Left ventricle myocardium superior (tissue), 1 donor: ENCODE measurements around the gene DNAH11. TPM values are rescaled to one million over a fixed set of nuclear protein-coding genes. Genes with fewer than 3 reads are reported as not detected.
A peak's percentile ranks its signal among the peaks of the same experiment; 100 is the strongest.
"Not testable (repeated sequence)": the region's sequence is repeated elsewhere in the genome, so short reads cannot be mapped to it uniquely, and the experiment has no call there.

ENCODE experiments used
- ATAC-seq: fragments of 200-7000 bp; cut with Tn5 transposase; one replicate; pipeline ENCODE4 v1.9.1; 2020; ENCODE audit warnings: mild to moderate bottlenecking, moderate library complexity
- DNase-seq: peaks from one replicate; pipeline ENCODE4 v3.0.0-alpha.2; 2020
- intact Hi-C: fragments of 100-400 bp; cut with micrococcal nuclease; formaldehyde crosslinking; loops from one replicate; pipeline ENCODE4 v1.11.0; 2022
- total RNA-seq: library from RNA; stranded (reverse); fragmentation: NEBNext Ultra II Directional; extraction: Animal tissue kit (Norgen Biotek cat#: 25700); gene quantifications from one replicate; pipeline ENCODE4 v1.2.1, GENCODE V29; 2021
- donor health status: DM: no; HTN: yes; CAD: no; lungs with severe emphysema.

Gene DNAH11
- total RNA-seq, 1 donor from 2014 or later, result 0.12 TPM

DNA sequence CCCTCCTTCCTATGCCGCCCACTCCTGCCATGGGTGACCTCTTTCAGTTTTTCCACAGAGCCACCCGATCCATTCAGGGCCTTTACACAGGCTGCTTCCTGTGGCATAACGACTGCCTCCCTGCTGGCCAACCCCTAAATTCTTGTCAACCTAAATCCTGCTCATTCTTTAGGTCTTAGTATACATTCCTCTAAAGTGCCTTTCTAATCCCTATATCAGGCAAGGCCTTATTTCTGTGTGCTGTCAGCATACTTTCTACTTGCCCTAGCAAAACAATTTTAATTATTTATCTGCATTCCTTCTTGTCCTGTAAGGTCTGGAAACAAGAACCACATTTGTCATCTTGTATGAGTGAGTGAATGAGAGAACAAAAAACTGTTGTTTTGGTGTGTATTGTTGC, 132.4 kb downstream of the DNAH11 start:
- ATAC-seq, result no peak
- intact Hi-C loops, result no loop called here
- DNase-seq, result no peak

DNA sequence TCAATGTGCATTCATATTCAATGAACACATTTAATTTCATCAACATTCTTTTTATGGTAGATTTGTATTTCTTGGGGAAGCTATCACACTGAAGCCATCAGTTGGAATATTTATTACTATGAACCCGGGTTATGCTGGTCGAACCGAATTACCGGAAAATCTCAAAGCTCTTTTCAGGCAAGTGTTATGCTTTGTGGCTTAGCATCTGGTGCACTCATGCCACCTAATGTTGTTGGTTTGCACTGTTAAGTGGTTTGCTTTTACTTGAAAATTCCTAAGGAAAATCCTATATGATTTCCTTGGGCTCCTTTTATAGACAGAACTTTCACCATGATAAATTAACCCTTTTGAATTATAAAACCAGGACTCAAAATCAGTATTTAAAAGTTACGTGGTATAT, 147.9 kb downstream of the DNAH11 start:
- DNase-seq (no peak), ATAC-seq (no peak)
- intact Hi-C loops, result no loop called here

- intact Hi-C loops, ATAC-seq, DNase-seq: not testable (repeated sequence)
Measured at GRCh38 chr7:21691146-21691545, 148.3 kb downstream of the DNAH11 start.

GRCh38 chr7:21700587-21700986, 157.7 kb downstream of the DNAH11 start:
- ATAC-seq, DNase-seq, intact Hi-C loops: not testable (repeated sequence)

- DNase-seq (no peak), ATAC-seq (no peak)
- intact Hi-C loops, result no loop called here
Measured at GRCh38 chr7:21702303-21702702, 159.5 kb downstream of the DNAH11 start.

DNA sequence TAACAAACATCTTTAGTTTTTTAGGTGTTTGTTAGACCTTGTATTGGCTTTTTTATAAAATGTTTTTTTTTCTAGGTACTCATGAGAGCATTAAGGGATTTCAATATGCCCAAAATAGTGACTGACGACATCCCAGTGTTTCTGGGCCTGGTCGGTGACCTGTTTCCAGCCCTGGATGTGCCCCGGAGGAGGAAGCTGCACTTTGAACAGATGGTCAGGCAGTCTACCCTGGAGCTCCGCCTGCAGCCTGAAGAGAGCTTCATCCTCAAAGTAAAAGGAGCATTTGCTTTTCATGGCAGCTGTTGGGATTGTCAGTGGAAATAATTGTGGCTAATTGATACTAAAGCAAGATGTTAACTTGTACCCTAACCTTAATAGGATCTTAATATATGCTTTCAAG, 161.5 kb downstream of the DNAH11 start:
- no peak for DNase-seq
- ATAC-seq, result no peak
- intact Hi-C loops, result no loop called here

DNA sequence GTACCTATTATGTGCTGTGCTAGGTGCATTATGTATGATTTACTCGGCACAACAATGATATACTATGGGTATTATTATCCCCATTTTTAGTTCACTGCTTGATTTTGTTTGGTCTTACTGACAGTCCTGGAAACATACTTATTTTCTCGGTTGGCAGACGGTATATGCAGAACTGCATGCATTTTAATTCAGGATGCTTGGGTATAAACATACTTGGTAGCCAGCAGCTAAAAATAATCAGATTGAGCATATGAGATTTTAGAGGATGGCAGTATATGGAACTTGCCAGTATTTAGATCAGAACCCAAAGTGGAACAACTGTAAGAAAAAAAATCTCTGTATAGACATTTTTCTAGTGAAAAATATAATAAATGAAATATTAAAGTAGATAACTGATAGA, 163.3 kb downstream of the DNAH11 start:
- no peak for ATAC-seq
- no peak for DNase-seq
- intact Hi-C loops, result no loop called here

GRCh38 chr7:21707566-21707965, 164.7 kb downstream of the DNAH11 start:
- ATAC-seq (no peak), DNase-seq (no peak)
- intact Hi-C loops, result no loop called here

GRCh38 chr7:21708096-21708495, 165.3 kb downstream of the DNAH11 start:
- intact Hi-C loops, result no loop called here
- no peak for DNase-seq
- no peak for ATAC-seq

GRCh38 chr7:21717323-21717722, 174.5 kb downstream of the DNAH11 start:
- DNase-seq (no peak), ATAC-seq (no peak)
- intact Hi-C loops, result no loop called here

- ATAC-seq (no peak), DNase-seq (no peak)
- intact Hi-C loops, result no loop called here
Measured at GRCh38 chr7:21718391-21718790, 175.6 kb downstream of the DNAH11 start.

DNA sequence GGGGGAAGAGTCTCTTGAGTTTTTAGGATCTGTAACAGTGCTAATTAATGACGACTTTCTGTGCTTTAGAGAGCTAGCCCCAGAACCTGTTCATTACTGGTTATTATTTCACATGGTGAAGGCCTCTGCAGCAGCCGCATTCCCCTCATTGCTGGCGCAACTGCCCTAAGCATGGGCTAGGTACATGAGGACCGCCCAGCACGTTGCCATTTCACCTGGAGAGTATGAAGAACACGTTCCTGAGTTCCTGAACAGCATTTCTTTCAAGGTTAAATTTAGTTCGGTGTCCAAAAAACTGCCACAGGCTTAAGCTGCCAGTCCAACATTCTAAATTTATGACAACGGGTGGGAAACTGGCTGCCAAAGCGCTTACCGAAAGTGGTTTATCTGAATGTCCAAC, 177.0 kb downstream of the DNAH11 start:
- DNase-seq (peak; percentile 29), ATAC-seq (peak; percentile 19)
- intact Hi-C loops, result no loop called here

DNA sequence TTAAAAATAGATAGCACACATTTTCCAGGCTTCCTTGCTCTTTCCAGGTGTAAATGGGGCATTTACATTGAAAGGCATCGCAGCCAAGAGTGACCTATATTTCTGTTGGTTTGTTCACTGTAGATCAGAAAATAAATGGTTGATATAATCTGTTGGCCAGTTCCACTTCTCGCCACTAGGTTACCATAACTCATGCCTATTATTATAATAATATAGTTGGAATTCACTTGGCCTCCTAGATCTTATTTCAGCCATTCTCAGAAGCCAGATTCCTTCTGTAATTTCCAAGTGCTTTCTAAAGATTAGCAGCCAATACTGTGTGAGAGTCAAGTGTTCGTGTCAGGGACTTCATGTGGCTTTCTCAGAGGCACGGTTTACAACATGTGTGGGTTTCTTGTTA, 179.5 kb downstream of the DNAH11 start:
- intact Hi-C loops, result no loop called here
- no peak for DNase-seq

GRCh38 chr7:21724562-21724961, 181.7 kb downstream of the DNAH11 start:
- intact Hi-C loops, result no loop called here
- no peak for ATAC-seq
- DNase-seq, result no peak

More for the DNA sequence above, 179.5 kb downstream of the DNAH11 start:
- no peak for ATAC-seq

DNA sequence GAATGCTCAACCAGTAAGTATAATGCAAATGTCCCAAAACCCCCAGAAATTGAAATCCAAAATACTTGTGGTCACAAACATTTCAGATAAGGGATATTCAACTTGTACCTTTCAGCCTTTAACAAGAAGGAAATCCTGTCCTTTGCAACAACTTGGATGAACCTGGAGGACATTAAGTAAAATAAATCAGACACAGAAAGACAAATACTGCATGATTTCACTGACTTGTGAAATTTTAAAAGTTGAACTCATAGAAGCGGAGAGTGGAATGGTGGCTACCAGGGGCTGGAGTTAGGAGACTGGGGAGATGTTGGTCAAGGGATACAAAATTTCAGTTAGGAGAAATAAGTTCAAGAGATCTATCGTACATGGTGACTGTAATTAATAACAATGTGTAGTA, 187.6 kb downstream of the DNAH11 start:
- intact Hi-C loops, result no loop called here
- no peak for DNase-seq
- ATAC-seq, result no peak

- DNase-seq (no peak), ATAC-seq (no peak)
- intact Hi-C loops, result no loop called here
Measured at GRCh38 chr7:21731977-21732376, 189.1 kb downstream of the DNAH11 start.

DNA sequence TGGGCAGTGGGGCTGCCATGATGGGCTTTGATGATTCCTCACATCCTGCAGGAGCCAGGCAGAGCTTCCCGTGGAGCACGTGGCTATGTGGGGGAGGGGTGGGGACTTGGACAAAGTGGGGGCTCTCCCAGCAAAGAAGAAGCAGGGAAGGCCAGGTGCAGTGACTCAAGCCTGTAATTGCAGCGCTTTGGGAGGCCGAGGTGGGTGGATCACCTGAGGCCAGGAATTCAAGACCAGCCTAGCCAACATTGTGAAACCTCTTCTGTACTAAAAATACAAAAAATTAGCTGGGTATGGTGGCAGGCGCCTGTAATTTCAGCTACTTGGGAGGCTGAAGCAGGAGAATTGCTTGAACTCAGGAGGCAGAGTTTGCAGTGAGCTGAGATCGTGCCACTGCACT, 190.1 kb downstream of the DNAH11 start:
- intact Hi-C loops, DNase-seq, ATAC-seq: not testable (repeated sequence)

DNA sequence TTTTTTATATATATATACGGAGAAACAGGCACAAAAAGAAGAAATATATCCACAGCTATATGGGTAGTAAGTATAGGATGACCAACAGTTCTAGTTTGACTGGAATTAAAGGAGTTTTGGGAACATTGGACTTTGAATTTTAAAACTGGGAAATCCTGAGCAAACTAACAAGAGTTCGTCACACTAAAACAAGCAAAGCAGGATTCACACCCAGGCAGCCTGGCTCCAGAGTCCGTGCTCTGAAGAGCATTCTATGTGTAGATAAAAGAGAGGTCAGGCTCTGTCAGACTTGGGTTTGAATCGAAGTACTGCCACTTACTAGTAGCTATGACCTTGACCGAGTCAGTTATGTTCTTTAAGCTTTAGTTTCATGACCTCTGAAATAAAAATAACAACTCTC, 191.0 kb downstream of the DNAH11 start:
- DNase-seq (no peak), ATAC-seq (no peak)
- intact Hi-C loops, result no loop called here

GRCh38 chr7:21743493-21743892, 200.7 kb downstream of the DNAH11 start:
- intact Hi-C loops, result no loop called here
- ATAC-seq, result no peak
- no peak for DNase-seq

DNA sequence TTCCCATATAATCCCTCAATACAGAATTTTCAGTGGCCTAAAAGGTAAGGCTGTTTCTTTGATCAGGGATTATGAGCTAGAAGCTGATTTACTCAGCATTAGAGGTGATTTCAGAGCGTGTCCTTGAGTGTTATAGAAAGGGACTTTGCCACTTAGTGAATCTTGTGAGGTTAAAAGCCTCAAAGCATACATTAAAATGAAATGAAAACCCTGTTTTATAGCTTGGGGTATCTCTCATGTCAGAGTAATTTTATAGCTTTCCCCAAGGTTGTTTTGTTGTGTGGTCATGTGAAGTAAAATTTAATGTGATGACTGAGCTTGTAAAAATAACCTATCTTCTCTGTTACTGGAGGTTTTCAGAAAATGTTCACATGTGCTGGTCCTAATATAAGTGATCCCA, 204.1 kb downstream of the DNAH11 start:
- ATAC-seq (no peak), DNase-seq (no peak)
- intact Hi-C loops, result no loop called here

DNA sequence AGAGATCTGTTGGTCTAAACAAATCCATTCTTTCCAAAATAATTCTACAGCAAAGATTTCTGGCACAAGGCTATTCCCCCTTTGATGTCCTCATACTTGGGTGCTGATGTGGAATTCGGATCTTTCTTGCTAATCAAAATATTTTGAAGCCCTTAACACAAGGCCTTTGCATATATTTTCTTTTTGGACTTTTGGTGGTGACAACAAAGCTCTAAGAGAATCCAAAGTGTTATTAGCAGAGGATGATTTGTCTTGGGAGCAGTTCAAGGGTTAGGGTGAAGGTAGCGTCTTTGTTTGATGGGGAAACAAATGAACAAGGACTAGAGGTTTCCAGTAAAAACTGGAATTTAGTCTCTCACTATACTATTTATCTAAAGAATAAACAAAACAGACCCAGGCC, 205.0 kb downstream of the DNAH11 start:
- no peak for DNase-seq
- no peak for ATAC-seq
- intact Hi-C loops, result no loop called here

DNA sequence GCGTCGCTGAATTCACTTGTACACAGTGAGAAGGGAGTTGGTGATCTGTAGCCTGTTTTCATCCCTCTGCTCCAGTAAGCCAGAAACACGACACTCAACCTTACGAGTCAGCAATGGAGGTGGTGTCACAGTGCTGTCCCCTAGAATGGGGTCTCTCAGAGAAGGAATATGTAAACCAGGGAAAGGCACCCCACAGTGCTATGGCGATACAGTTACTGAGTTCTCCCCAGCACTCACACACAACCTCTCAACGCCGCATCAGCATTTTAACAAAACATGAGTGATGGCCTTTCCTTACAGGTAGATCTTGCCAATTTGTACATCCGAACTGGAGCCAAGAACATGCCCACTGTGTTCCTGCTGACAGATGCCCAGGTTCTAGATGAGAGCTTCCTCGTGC, 206.5 kb downstream of the DNAH11 start:
- ATAC-seq, result no peak
- no peak for DNase-seq
- intact Hi-C loops, result no loop called here
